HepG2 (cell line): ENCODE data around the gene IKZF3. TPM values are rescaled to one million over a fixed set of nuclear protein-coding genes. Genes with fewer than 3 reads are reported as not detected.
A peak's percentile ranks its signal among the peaks of the same experiment; 100 is the strongest.

Experiments
- CCAR2 ChIP-seq: fragments of 200-400 bp; formaldehyde crosslinking; optimal IDR thresholded peaks from 2 replicates; pipeline ENCODE3; 2018; ENCODE audit warnings: low read depth, mild to moderate bottlenecking, low read length, moderate library complexity
- ESRRA ChIP-seq: sonication (generic); formaldehyde crosslinking; IDR thresholded peaks from 2 replicates; pipeline ENCODE4 v1.5.1; 2020; ENCODE audit warnings: mild to moderate bottlenecking, low read depth, missing genetic modification reagents
- ETV5 ChIP-seq: IDR thresholded peaks from 2 replicates; pipeline ENCODE4 v1.6.1; 2018; ENCODE audit warnings: missing biosample characterization, missing genetic modification reagents, inconsistent platforms, borderline replicate concordance
- KDM5B ChIP-seq: sonication (generic); formaldehyde crosslinking; IDR thresholded peaks from 2 replicates; pipeline ENCODE4 v1.4.0; 2020; ENCODE audit warnings: missing genetic modification reagents, mild to moderate bottlenecking, borderline replicate concordance
- MED1 ChIP-seq: sonication (generic); formaldehyde crosslinking; IDR thresholded peaks from 2 replicates; pipeline ENCODE4 v1.4.0; 2020; ENCODE audit warnings: missing genetic modification reagents
- SAFB2 ChIP-seq: sonication (generic); formaldehyde crosslinking; IDR thresholded peaks from 2 replicates; pipeline ENCODE4 v1.5.1; 2020; ENCODE audit warnings: missing genetic modification reagents, low read depth, mild to moderate bottlenecking, borderline replicate concordance
- SNAPC4 ChIP-seq: sonication (generic); formaldehyde crosslinking; IDR thresholded peaks from 2 replicates; pipeline ENCODE4 v1.4.0; 2020; ENCODE audit warnings: mild to moderate bottlenecking, missing genetic modification reagents
- SOX13 ChIP-seq, 3 experiments: fragments of 450-650 bp in 1 of 3; sonication (generic) in 1 of 3; formaldehyde crosslinking in 1 of 3; IDR thresholded peaks in 2 of 3; conservative IDR thresholded peaks in 1 of 3; 2 replicates each; pipeline versions ENCODE4 v1.5.0 to v1.6.1; 2016 to 2020; ENCODE audit warnings: antibody characterized with exemption in 1 of 3, mild to moderate bottlenecking in 1 of 3, missing compliant biosample characterization in 1 of 3, missing genetic modification reagents in 1 of 3, moderate library complexity in 1 of 3
- STAT5B ChIP-seq: sonication (generic); formaldehyde crosslinking; IDR thresholded peaks from 2 replicates; pipeline ENCODE4 v1.4.0; 2020; ENCODE audit warnings: missing genetic modification reagents
- ZBTB21 ChIP-seq: sonication (generic); formaldehyde crosslinking; IDR thresholded peaks from 2 replicates; pipeline ENCODE4 v1.4.0; 2020; ENCODE audit warnings: missing genetic modification reagents
- ZNF678 ChIP-seq: sonication (generic); formaldehyde crosslinking; IDR thresholded peaks from 2 replicates; pipeline ENCODE4 v1.4.0; 2020; ENCODE audit warnings: mild to moderate bottlenecking, missing genetic modification reagents
- ZNF776 ChIP-seq: sonication (generic); formaldehyde crosslinking; IDR thresholded peaks from 2 replicates; pipeline ENCODE4 v1.4.0; 2020; ENCODE audit warnings: mild to moderate bottlenecking, missing genetic modification reagents
- polyA plus RNA-seq, 8 experiments: library from polyadenylated mRNA; depleted of rRNA in 3 of 8; stranded (reverse) in 7 of 8; unstranded in 1 of 8; fragments of >200 nt; fragmentation: Illumina TruSeq in 4 of 8; extraction: Trizol in 4 of 8; gene quantifications; 2 replicates each; pipeline versions ENCODE4 v1.2.1 to v1.2.3, GENCODE V29; 2011 to 2016; ENCODE audit warnings: low read depth in 4 of 8, missing spikeins in 1 of 8, mixed read lengths in 1 of 8; ENCODE audit not compliant: insufficient read depth in 1 of 8
- total RNA-seq, 5 experiments: library from RNA; depleted of rRNA; stranded (reverse); fragments of >200 nt; fragmentation: Illumina TruSeq; extraction: Trizol; gene quantifications; 2 replicates each; pipeline ENCODE4 v1.2.3, GENCODE V29; 2016; ENCODE audit warnings: low read depth in 1 of 5
- TF ChIP-seq, protein P1 (sequence below): sonication (generic); formaldehyde crosslinking; IDR thresholded peaks from 2 replicates; pipeline ENCODE4 v1.4.0; 2020; ENCODE audit warnings: missing genetic modification reagents
- TF ChIP-seq, protein P2 (sequence below): sonication (generic); formaldehyde crosslinking; IDR thresholded peaks from 2 replicates; pipeline ENCODE4 v1.4.0; 2020; ENCODE audit warnings: missing genetic modification reagents, borderline replicate concordance
- TF ChIP-seq, protein P3 (sequence below): sonication (generic); formaldehyde crosslinking; conservative IDR thresholded peaks from 2 replicates; pipeline ENCODE4 v1.8.1; 2023; ENCODE audit warnings: missing genetic modification reagents

IKZF3 gene
- total and polyA plus RNA-seq, 2 of the 13 experiments (the other 11 are each of a cell fraction or from before 2014, with no cell fraction given) = not detected

DNA sequence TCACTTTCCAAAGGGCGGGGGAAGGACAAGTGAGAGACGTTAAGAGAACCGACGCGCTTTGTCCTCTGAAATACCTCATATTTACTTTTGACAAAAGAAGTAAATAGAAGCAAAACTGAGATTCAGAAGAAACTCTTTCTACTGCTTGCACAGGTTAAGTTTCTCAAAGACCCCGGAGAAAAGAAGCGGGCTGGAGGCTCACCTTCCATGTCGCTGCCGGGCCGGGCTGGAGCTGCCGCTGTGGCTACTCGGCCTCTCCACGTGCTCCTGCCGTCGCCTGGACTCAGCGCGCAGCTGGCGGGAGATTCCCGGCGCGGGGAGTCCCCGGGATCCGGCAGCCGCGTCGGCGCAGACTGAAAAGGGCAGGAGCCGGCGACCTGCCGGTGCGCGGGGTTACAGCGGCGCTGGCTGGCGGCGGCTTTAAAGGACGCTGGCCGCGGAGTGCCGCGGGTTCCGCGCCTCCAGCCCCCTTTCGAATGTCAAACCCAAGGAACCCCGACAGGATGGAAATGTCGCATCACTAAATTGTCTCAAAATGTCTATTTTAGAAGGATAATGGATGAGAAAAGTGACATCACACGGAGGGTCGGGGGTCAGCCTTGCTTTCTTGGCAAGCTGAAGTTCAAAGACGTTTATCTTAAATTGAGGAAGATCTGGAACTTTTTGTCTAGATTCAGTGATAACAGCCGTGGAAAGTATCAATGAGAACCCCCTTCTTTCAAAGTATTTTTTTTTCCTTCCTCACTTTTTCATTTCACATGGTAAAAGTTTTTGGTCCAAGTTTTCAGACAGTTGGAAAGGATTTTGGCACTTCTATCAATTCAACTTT lies at the start of gene IKZF3 (continued):
- TF ChIP-seq, protein P1, sequence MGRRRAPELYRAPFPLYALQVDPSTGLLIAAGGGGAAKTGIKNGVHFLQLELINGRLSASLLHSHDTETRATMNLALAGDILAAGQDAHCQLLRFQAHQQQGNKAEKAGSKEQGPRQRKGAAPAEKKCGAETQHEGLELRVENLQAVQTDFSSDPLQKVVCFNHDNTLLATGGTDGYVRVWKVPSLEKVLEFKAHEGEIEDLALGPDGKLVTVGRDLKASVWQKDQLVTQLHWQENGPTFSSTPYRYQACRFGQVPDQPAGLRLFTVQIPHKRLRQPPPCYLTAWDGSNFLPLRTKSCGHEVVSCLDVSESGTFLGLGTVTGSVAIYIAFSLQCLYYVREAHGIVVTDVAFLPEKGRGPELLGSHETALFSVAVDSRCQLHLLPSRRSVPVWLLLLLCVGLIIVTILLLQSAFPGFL (CRISPR knock-in tag) = peak; percentile 93; the same call in 1 of the 2 replicates
- TF ChIP-seq, protein P2, sequence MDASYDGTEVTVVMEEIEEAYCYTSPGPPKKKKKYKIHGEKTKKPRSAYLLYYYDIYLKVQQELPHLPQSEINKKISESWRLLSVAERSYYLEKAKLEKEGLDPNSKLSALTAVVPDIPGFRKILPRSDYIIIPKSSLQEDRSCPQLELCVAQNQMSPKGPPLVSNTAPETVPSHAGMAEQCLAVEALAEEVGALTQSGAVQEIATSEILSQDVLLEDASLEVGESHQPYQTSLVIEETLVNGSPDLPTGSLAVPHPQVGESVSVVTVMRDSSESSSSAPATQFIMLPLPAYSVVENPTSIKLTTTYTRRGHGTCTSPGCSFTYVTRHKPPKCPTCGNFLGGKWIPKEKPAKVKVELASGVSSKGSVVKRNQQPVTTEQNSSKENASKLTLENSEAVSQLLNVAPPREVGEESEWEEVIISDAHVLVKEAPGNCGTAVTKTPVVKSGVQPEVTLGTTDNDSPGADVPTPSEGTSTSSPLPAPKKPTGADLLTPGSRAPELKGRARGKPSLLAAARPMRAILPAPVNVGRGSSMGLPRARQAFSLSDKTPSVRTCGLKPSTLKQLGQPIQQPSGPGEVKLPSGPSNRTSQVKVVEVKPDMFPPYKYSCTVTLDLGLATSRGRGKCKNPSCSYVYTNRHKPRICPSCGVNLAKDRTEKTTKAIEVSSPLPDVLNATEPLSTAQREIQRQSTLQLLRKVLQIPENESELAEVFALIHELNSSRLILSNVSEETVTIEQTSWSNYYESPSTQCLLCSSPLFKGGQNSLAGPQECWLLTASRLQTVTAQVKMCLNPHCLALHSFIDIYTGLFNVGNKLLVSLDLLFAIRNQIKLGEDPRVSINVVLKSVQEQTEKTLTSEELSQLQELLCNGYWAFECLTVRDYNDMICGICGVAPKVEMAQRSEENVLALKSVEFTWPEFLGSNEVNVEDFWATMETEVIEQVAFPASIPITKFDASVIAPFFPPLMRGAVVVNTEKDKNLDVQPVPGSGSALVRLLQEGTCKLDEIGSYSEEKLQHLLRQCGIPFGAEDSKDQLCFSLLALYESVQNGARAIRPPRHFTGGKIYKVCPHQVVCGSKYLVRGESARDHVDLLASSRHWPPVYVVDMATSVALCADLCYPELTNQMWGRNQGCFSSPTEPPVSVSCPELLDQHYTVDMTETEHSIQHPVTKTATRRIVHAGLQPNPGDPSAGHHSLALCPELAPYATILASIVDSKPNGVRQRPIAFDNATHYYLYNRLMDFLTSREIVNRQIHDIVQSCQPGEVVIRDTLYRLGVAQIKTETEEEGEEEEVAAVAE = peak; percentile 83
- TF ChIP-seq ZNF678 (CRISPR knock-in tag) (peak; percentile 94), ZBTB21 (CRISPR knock-in tag) (no peak), STAT5B (CRISPR knock-in tag) (0 out of 2 replicates have a peak, but pooled peaks have one; percentile 71), KDM5B (CRISPR knock-in tag) (peak; percentile 99), ZNF776 (CRISPR knock-in tag) (peak; percentile 98), CCAR2 (no peak), ESRRA (CRISPR knock-in tag) (peak; percentile 60; the same call in 1 of the 2 replicates), SOX13 (IDR thresholded peaks at IDR 0.05) (peak; percentile 41; the same call in 1 of the 2 replicates), SOX13 (CRISPR knock-in tag; conservative IDR thresholded peaks at IDR 0.05 in 1 of 2, IDR thresholded peaks at IDR 0.05 in 1 of 2) (peak in 1 of 2 experiments; percentile 60; a peak in 1 of 4 replicates), ETV5 (CRISPR knock-in tag) (peak; percentile 73), SNAPC4 (CRISPR knock-in tag) (peak; percentile 73; the same call in 1 of the 2 replicates), MED1 (peak; percentile 86), SAFB2 (peak; percentile 94)
- TF ChIP-seq, protein P3, sequence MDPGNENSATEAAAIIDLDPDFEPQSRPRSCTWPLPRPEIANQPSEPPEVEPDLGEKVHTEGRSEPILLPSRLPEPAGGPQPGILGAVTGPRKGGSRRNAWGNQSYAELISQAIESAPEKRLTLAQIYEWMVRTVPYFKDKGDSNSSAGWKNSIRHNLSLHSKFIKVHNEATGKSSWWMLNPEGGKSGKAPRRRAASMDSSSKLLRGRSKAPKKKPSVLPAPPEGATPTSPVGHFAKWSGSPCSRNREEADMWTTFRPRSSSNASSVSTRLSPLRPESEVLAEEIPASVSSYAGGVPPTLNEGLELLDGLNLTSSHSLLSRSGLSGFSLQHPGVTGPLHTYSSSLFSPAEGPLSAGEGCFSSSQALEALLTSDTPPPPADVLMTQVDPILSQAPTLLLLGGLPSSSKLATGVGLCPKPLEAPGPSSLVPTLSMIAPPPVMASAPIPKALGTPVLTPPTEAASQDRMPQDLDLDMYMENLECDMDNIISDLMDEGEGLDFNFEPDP = 0 out of 2 replicates have a peak, but pooled peaks have one; percentile 77
